HG02852 (cell line): Measurements from ENCODE around the gene FSTL4.
"Not testable (repeated sequence)": the region's sequence is repeated elsewhere in the genome, so short reads cannot be mapped to it uniquely, and the experiment has no call there.

Source experiments
- ATAC-seq: cut with Tn5 transposase; IDR thresholded peaks from one replicate; pipeline ENCODE4 v1.9.1; 2021; ENCODE audit warnings: mild to moderate bottlenecking, moderate library complexity; ENCODE audit not compliant: unreplicated experiment

Gene FSTL4

DNA sequence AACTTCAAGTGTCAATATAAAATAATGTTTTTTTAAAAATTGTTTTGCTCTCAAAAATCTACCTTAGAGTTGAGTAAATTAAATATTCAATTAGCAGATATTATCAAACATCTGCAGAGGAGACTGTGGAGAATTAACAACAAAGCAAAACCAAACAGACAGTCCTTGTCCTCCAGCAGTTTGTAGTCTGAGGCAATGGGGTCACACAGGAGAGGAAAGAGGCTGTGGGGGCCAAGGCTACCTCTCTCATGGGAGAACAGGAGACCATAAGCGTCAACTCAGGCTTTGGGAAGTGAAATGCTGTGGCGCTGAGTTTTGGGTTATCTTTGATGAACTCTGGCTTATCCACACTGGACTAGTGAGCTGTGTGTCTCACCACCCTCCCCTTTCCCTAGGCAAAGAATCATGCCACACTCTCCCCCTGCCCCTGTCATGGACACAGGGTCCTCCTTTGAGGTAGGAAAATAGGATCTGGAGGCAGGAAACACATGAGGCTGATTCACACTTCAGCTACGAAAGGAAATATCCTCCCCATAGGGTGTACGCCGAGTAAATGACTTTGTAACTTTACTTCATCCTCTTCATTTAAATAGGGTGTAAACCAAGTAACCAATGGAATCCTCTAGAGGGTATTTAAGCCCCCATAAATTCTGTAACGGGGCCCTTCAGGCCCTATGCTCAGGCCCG lies 152.7 kb downstream of the FSTL4 start:
- no peak for ATAC-seq

- ATAC-seq = no peak
Observed at GRCh38 chr5:133458435-133458834, 153.9 kb downstream of the FSTL4 start.

DNA sequence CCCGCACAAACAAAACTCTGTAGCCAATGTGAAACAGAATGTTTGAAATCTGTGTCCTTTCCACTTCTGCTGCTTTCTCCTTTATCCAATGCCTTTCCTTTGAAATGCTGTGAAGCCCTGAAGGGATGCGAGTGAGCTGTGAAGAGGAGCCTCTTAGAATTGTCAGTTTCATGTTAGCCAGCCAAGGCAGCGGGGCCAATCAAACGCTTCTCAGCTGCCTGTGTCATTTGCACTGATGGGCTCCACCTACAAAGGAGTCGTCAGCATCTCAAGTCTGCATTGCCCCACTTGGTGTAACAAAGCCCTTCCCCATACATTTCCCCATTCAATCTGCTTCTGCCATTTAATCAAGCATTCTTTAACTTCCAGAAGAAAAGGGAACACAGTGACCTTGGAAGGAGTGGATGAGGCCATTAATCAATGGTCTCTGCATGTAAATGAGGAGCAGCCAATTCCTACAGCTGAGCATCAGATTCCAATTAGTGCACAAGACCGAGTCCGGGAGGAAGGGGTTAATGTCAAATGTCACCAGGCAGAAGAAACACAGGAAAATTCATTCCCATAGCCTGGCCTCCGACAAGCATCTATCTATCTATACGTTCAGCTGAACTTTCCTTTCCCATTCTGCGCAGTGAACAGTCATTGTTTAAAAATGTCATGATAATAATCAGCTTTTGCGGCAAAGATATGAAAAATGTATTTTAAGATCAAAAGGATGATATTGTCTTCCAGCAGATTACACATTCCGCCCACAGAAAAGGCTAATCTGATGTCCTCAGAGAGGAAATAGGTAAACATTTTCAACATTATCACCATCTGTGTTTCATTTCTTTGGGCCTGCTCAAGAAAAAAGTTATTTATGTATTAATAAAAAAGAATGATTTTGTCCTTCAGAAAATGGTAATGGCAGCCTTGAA lies 154.6 kb downstream of the FSTL4 start:
- no peak for ATAC-seq

DNA sequence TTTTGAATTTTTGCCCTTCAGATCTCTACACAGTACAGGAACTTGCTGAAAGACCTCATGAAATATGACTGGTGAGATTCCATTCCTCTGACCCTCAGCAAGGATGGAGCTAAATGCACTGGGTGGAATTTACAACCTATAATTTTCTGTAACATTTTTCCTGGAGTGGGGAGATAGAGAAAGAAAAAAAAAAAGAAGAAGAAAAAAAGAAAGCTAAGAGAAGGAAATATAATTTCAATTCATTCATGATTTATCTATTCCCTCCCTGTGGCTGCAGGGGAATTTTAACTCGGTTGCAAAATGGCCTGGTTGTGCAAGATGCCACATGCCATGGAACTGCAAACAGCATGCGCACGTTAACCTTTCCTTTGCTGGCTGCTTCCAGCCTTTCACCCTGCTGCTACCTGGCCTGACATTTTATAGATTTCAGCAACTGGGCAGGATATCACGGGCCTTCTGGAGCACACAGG lies 155.4 kb downstream of the FSTL4 start:
- ATAC-seq = no peak

- ATAC-seq = no peak
Observed at GRCh38 chr5:133455676-133456075, 156.7 kb downstream of the FSTL4 start.

DNA sequence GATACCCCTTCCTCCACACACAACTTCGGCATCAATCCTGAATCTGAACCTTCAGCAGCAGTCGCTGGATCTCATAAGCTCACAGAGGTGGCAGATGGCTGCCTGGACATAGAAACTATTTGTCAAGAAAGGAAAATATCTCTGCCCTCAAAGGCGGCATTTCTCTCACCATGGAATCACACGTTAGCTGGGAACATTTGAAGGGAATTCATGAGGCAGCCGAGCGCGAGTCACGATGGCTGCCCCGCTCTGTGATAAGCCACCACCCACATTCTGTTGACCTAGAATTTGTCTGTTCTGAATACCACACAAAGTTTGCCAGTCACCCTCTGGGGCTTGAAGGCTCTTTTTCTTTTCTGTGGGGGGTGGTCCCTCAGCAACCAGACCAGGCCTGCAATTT lies 157.9 kb downstream of the FSTL4 start:
- ATAC-seq = no peak

DNA sequence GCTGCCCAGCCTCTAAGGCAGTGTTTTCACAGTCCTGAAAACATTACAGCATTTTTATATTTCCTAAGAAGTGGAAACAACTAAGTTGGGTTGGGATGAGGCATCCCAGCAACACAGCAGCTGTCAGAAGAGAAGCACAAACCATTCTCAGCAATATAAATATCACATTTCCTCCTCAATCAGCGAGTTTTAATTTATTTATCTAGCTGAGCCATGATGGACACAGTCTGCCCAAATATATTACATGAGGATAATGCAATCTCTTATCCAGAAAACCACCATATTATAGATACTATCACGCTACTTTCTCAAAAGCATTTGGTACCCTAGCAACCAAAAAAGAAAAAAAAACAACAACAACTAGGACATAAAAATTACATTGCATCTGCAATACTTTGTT lies 158.5 kb downstream of the FSTL4 start:
- no peak for ATAC-seq

DNA sequence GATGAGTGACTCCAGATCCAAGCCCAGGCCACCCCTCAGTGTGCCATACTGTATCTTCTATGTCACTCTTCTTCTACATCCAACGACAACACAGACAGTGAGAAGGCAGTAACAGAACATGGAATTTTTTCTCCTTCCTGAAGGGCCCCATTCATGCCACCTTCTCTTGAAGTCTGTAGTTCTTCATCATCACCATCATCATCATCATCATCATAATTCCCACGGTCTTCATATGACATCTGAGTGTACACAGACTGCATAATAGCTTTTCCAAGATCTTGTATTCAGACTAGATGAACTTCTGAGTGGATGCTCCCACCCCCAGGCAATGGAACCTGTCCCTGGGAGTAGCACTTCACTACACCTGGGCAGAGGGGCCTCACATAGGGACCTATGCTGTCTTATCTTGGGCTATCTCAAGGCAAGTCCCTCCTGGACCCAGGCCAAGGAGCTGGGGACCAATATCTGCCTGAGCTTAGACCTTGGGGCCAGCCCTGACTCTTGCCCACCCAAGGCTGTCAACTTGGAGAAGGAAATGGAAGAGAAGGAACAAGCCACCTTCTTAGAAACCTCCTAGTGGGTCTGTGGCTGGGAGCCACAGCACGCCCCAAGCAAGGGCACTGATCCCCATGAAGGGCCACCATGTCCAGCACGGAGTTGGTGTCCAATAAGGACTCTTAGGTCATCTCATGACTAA lies 159.1 kb downstream of the FSTL4 start:
- ATAC-seq = no peak

DNA sequence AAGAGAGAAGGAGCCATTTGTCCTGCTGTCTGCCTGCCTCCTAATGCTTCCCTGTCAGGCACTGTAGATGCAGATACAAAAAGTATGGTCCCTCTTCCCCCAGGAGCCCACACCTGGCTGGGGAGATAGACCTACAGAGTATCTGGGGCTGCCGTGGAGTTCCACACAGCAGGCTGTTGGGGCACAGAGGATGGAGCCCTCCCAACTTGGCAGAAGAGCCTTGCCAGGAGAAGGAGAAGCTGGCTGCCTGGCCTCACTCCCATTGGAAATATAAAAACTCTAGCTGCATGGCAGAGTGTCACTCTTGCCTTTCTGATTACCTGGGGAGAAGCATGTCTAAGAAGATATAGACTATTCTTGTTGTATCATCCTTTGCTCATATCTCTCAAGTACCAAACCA lies 160.4 kb downstream of the FSTL4 start:
- no peak for ATAC-seq

- no peak for ATAC-seq
Observed at GRCh38 chr5:133450286-133450685, 162.1 kb downstream of the FSTL4 start.

- ATAC-seq = no peak
Observed at GRCh38 chr5:133449181-133449580, 163.2 kb downstream of the FSTL4 start.

GRCh38 chr5:133446440-133446839 lies 165.9 kb downstream of the FSTL4 start:
- no peak for ATAC-seq

- ATAC-seq = no peak
Observed at GRCh38 chr5:133445744-133446143, 166.6 kb downstream of the FSTL4 start.

DNA sequence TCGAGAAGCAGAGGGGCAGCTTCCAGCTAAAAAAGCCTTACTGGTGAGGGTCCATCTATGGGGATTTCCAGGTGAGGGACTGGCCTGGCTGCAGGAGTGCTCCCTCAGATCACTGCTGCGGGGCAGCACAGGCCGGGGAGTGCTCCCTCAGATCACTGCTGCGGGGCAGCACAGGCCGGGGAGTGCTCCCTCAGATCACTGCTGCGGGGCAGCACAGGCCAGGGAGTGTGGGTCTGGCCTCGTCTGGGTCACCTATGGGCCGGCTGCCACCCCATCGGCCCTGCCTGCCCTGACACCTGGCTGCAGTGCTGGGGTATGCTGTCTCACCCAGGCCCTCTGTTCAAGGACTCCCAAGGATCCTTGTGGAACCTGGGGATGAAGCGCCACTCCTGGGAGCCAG lies 167.1 kb downstream of the FSTL4 start:
- not testable (repeated sequence) for ATAC-seq

GRCh38 chr5:133444711-133445110 lies 167.6 kb downstream of the FSTL4 start:
- ATAC-seq = no peak

- ATAC-seq = no peak
Observed at GRCh38 chr5:133441166-133441815, 171.1 kb downstream of the FSTL4 start.

DNA sequence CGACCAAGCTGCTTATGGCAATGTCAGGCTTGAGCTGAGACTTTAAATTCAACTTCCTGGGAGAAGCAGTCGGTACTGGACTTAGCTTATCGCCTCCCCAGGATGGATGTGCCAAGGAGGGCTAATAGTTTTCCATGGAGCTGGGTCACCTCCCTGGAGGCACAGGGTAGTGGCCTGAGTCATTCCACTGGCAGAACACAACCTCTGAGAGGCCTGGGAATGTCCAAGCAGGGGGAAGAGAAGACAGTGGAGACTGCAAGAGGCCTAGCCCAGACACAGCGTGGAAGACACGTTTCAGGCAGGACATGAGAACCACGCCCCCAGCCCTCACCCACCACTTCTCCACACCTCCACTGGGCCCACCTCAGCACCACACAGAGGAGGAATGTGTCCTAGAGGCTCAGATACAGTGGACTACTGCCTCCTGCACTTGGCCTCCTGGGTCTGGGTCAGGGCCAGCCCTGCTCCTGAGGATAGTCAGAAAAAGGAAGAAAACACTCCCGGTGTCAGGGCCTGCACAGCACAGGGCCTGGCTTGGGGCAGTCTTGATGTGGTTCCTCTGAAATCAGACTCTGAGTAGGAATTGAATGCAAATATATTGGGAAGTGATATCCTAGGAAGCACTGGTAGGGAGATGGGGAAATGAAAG lies 171.8 kb downstream of the FSTL4 start:
- no peak for ATAC-seq

GRCh38 chr5:133439859-133440258 lies 172.5 kb downstream of the FSTL4 start:
- no peak for ATAC-seq

GRCh38 chr5:133438487-133438886 lies 173.9 kb downstream of the FSTL4 start:
- no peak for ATAC-seq

- no peak for ATAC-seq
Observed at GRCh38 chr5:133434336-133434735, 178.0 kb downstream of the FSTL4 start.
